Right forelimb (tissue), 1 donor: ENCODE results near the gene PLA2G6.

Experiments
- DNase-seq: peaks from one replicate; pipeline ENCODE4 v3.0.0-alpha.2; 2018

The PLA2G6 gene

GRCh38 chr22:38181453-38182200, at the start of gene PLA2G6:
TSS of gene PLA2G6 (minus strand) at chr22:38181830. CDS start at chr22:38169426, 12,404 bp downstream.
- peak; percentile 99 for DNase-seq

- DNase-seq = no peak
Measured at GRCh38 chr22:38230916-38231315, 49.3 kb upstream of the PLA2G6 start.

GRCh38 chr22:38230108-38230825, 48.6 kb upstream of the PLA2G6 start:
- no peak for DNase-seq

GRCh38 chr22:38228873-38229740, 47.5 kb upstream of the PLA2G6 start:
- DNase-seq = no peak

GRCh38 chr22:38228326-38228872, 46.8 kb upstream of the PLA2G6 start:
- no peak for DNase-seq

GRCh38 chr22:38226853-38227649, 45.4 kb upstream of the PLA2G6 start:
- no peak for DNase-seq

- no peak for DNase-seq
Measured at GRCh38 chr22:38223289-38223960, 41.8 kb upstream of the PLA2G6 start.

- no peak for DNase-seq
Measured at GRCh38 chr22:38222797-38223119, 41.1 kb upstream of the PLA2G6 start.

- DNase-seq = no peak
Measured at GRCh38 chr22:38221908-38222796, 40.5 kb upstream of the PLA2G6 start.

- no peak for DNase-seq
Measured at GRCh38 chr22:38221407-38221806, 39.8 kb upstream of the PLA2G6 start.

GRCh38 chr22:38220653-38221386, 39.2 kb upstream of the PLA2G6 start:
- DNase-seq = no peak

- DNase-seq = no peak
Measured at GRCh38 chr22:38220163-38220562, 38.5 kb upstream of the PLA2G6 start.

GRCh38 chr22:38219632-38220031, 38.0 kb upstream of the PLA2G6 start:
- no peak for DNase-seq

GRCh38 chr22:38218661-38219622, 37.3 kb upstream of the PLA2G6 start:
- peak; percentile 73 for DNase-seq

GRCh38 chr22:38215156-38216038, 33.8 kb upstream of the PLA2G6 start:
- DNase-seq = no peak

GRCh38 chr22:38214302-38215056, 32.8 kb upstream of the PLA2G6 start:
- DNase-seq = peak; percentile 81

GRCh38 chr22:38213990-38214301, 32.3 kb upstream of the PLA2G6 start:
- DNase-seq = no peak
